H1 (cell line): ENCODE results near the gene MRFAP1. TPM values are rescaled to one million over a fixed set of nuclear protein-coding genes. Genes with fewer than 3 reads are reported as not detected.

Experiments
- KDM1A ChIP-seq: fragments of 200-600, 300-600 bp; sonication (generic); IDR thresholded peaks from 2 replicates; pipeline ENCODE4 v1.7.1; 2016; ENCODE audit warnings: mild to moderate bottlenecking, low read length, borderline replicate concordance
- polyA plus RNA-seq, 7 experiments: library from polyadenylated mRNA; depleted of rRNA in 3 of 7; stranded (reverse) in 5 of 7; unstranded in 2 of 7; fragments of >200 nt in 5 of 7; fragments of 200-250 nt in 2 of 7; gene quantifications; 1 replicate in 5 of 7; 2 replicates in 1 of 7; 4 replicates in 1 of 7; pipeline versions ENCODE4 v1.2.1 to v1.2.3, GENCODE V29; 2011 to 2013; ENCODE audit warnings: missing spikeins in 2 of 7, mixed read lengths in 2 of 7
- total RNA-seq: library from RNA; stranded (reverse); fragmentation: NEBNext Ultra II Directional; extraction: Animal tissue kit (Norgen Biotek cat#: 25700); gene quantifications from 2 replicates; pipeline ENCODE4 v1.2.1, GENCODE V29; 2021

Gene MRFAP1
- total and polyA plus RNA-seq, 2 of the 8 experiments (the other 6 are each of a cell fraction or from before 2014, with no cell fraction given), result 108 to 307 TPM

- TF ChIP-seq KDM1A, result no peak
These were observed 46.1 kb upstream of the MRFAP1 start (continued) for GRCh38 chr4:6594341-6594740.
